ENCODE results near the gene C18orf63.
"Not testable (repeated sequence)": the region's sequence is repeated elsewhere in the genome, so short reads cannot be mapped to it uniquely, and the experiment has no call there.

C18orf63 gene

DNA sequence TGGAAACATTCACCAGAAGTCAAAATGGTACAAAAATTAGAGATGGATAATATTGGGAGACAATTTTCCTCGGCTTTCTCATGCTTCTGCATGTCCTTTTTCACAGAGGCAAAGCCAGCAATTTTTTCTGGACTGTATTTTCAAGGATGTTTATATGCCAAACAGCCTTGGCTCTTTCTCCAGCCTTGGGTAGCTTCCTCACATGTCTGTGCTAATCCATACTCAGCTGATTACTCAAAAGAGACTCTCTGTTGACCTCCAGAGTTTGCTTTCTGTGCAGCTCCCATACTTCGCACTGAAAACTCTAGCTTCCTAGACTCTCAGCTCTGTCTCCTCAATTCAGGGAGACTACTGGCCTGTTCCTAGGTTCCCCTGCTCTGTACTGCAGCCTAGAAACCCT is 10.6 kb downstream of the C18orf63 start:
- in situ Hi-C loops (cut with HindIII; ENCODE audit: low sequenced_read_pairs): no loop called here

DNA sequence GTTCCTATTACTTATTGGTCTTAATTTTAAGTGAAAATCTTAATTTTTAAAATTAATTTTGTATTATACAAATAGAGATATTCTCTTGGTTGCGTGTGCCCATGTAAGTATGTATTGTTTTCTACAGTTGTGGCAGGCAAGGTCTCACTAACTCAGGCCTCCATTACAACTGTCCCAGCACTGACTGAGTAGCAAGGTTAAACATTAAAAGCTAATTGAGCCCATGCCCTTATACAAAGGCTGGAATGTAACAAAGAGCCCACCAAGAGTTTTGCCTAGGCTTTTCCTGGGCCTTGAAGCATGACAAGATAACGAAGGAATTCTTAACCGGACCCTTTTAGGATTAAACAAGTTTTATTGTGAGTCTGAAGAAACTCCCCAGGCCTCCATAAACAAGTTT is 11.2 kb downstream of the C18orf63 start:
- in situ Hi-C loops (cut with HindIII; ENCODE audit: low sequenced_read_pairs): not testable (repeated sequence)

- in situ Hi-C loops (cut with HindIII; ENCODE audit: low sequenced_read_pairs): no loop called here
Measured at GRCh38 chr18:74328206-74328605, 12.6 kb downstream of the C18orf63 start.

DNA sequence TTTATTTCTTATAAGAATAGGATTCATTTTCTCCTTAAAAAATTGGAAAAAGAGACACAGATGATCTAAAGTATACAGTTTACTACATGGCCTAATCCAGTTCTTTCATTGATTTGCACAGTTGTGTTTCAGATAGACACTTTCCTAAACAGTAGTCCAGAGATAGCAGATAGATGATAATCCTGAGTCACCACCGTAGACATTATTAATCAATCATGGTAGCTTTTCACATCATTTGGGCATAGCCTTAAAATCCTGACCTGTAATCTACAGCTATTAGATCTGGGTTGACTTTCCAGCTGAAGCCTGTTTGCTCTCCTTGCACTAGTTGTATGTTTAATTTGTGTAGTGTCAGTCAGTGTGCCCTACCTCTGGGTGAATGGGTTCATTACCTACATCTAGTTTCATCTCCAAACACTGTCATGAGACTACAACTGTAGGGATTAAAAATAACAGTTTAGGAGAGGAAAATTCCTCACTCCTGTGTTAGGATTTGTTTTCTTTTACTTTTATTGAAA is 14.1 kb downstream of the C18orf63 start:
- in situ Hi-C loops (cut with HindIII; ENCODE audit: low sequenced_read_pairs): loop anchor here (5.0 kb wide), 1 partner anchor 92 kb away; no protein-coding TSS in a partner anchor

DNA sequence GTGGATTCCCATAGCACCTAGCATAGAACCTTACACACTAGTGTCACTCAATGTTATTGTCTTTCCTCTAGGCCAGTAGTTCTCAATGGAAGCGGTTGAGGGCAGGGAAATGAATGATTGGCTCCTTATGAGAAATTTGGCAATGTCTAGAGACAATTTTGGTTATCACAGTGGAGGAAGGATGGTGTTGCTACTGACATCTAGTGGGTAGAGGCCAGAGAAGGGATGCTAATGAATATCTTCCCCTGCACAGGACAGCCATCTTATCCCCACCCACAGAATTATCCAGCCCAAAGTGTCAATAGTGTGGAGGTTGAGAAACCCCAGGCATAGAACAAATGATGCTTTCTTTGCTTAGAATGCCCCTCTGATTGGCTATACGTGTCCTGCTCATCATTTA is 15.8 kb downstream of the C18orf63 start:
- in situ Hi-C loops (cut with HindIII; ENCODE audit: low sequenced_read_pairs): loop anchor here (5.0 kb wide), 1 partner anchor 94 kb away; no protein-coding TSS in a partner anchor

DNA sequence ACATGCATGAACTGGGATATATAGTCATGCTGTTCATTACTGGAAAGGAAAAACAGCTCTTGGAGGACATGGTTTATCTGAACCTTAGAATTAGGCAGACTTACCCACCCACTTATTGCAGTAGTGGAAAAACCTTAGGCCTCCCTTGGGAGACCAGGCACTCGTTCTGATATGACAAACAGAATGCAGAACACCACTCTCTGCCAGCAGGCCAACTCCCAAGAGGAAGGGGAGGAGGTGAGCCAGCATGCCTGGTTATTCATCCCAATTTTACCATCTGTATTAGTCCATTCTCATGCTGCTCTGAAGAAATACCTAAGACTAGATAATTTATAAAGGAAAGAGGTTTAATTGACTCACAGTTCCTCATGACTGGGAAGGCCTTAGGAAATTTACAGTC is 17.5 kb downstream of the C18orf63 start:
- in situ Hi-C loops (cut with HindIII; ENCODE audit: low sequenced_read_pairs): loop anchor here (5.0 kb wide), 1 partner anchor 96 kb away; no protein-coding TSS in a partner anchor

- in situ Hi-C loops (cut with HindIII; ENCODE audit: low sequenced_read_pairs): loop anchor here (5.0 kb wide), 1 partner anchor 97 kb away; no protein-coding TSS in a partner anchor
Measured at GRCh38 chr18:74334242-74334893, 18.7 kb downstream of the C18orf63 start.

GRCh38 chr18:74336656-74337055 is 21.0 kb downstream of the C18orf63 start:
- in situ Hi-C loops (cut with HindIII; ENCODE audit: low sequenced_read_pairs): no loop called here

- in situ Hi-C loops (cut with HindIII; ENCODE audit: low sequenced_read_pairs): no loop called here
Measured at GRCh38 chr18:74337155-74337911, 21.7 kb downstream of the C18orf63 start.

GRCh38 chr18:74337912-74338309 is 22.3 kb downstream of the C18orf63 start:
- in situ Hi-C loops (cut with HindIII; ENCODE audit: low sequenced_read_pairs): no loop called here

GRCh38 chr18:74342416-74343043 is 26.9 kb downstream of the C18orf63 start:
- in situ Hi-C loops (cut with HindIII; ENCODE audit: low sequenced_read_pairs): loop anchor here (10.0 kb wide), 1 partner anchor 122 kb away; no protein-coding TSS in a partner anchor

GRCh38 chr18:74346206-74346605 is 30.6 kb downstream of the C18orf63 start:
- in situ Hi-C loops (cut with HindIII; ENCODE audit: low sequenced_read_pairs): loop anchor here (10.0 kb wide), 1 partner anchor 119 kb away; no protein-coding TSS in a partner anchor

DNA sequence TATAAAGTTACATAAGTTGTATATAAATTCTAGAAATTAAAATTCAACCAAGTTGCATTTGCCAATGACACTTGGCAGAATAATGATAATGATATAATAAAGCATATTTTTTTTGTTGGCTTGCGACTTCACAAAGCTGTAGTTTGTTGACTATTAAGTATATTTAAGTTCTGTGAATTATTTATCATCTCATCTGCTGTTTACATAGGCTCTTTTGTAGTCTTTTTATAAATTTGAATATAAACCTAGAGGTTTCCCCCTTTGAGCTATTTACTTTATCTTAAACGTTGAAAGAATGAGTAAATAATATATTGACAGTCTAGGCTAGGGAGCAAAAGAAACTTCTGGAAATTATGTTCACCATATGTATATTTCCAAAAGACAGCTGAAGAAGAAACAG is 32.9 kb downstream of the C18orf63 start:
- in situ Hi-C loops (cut with HindIII; ENCODE audit: low sequenced_read_pairs): loop anchor here (10.0 kb wide), 1 partner anchor 116 kb away; no protein-coding TSS in a partner anchor

DNA sequence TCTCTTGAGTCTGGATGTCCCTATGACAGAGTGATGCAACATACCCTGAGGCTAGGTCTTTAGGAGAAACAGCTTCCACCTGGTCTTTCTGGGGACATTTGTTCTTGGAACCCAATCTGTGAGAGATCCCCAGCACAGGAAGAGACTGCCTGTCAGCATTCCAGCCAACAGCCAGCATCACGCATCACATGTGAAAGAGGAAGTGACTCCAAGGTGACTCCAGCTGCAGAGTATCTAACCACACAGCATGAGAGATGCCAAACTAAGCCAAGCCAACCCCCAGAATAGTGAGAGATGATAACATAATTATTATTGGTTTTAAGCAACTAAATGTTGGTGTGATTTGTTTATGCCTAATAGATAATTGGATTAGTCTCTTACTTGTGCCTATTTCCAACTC is 35.7 kb downstream of the C18orf63 start:
- in situ Hi-C loops (cut with HindIII; ENCODE audit: low sequenced_read_pairs): no loop called here

GRCh38 chr18:74353169-74353775 is 37.6 kb downstream of the C18orf63 start:
- in situ Hi-C loops (cut with HindIII; ENCODE audit: low sequenced_read_pairs): no loop called here

DNA sequence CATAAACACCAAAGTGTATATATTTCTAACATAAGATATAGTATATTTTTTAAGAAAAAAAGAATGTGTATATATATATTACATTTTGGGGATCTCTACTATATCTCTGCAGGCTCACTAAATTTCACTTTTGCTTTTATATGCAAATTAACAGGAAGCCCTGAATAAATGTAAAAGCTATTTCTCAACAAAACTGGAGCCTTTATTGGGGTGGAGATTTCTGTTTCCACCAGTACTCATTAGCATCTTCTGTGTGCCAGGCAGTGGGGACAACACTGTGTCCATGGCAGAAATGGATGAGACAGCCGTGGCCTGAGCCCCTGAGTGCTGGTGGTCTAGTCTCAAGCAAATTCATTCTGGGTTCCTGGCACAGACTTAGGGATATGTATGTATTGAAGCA is 41.3 kb downstream of the C18orf63 start:
- in situ Hi-C loops (cut with HindIII; ENCODE audit: low sequenced_read_pairs): no loop called here

GRCh38 chr18:74360852-74361655 is 45.4 kb downstream of the C18orf63 start:
- in situ Hi-C loops (cut with HindIII; ENCODE audit: low sequenced_read_pairs): no loop called here

- in situ Hi-C loops (cut with HindIII; ENCODE audit: low sequenced_read_pairs): no loop called here
Measured at GRCh38 chr18:74367905-74368304, 52.3 kb downstream of the C18orf63 start.

DNA sequence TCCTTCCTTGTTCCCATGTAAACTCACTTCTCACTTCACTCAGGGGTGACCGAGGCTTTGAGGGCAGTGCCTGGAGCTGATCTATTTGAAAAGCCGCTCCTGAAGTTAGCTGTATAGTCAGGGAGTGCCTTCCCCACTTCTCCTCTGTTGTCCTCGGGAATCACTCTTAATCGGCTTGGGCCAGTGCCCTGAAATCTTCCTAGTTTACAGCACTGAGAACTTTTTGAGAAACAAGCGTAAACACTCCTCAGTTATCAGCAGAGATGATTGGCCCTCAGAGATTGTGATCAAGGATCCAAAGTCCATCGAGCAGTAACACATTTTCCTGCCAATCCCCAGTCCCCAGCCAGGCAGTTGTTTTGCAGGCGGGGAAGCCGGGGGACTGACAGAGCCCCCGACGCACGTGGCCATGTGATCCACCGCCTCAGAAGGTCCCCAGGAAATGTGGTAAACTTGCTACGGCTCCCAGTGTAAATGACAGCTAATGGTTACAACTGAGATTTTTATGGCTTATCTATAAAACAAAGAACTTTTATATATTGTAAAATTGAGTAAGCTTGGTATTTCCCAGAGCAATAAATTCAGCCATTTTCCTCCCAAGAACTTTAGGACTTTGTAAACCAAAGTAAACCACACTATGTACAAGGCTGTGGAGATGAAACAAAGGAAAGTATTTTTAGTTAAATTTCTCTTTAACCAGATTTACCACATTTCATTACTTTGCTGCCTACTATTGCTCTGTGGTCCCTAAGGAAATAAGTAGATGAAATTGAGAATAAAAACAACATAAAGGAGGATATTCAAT is 53.5 kb downstream of the C18orf63 start:
- in situ Hi-C loops (cut with HindIII; ENCODE audit: low sequenced_read_pairs): no loop called here

All from DLD1 (cell line).